DOHH2 (cell line): Measurements from ENCODE around the gene CDKN1C.

ENCODE experiments used
- H3F3A ChIP-seq: fragments of 200-600 bp; sonication (generic), shearing (Covaris generic); 2 replicates; pipeline ENCODE4 v1.6.0; 2016; ENCODE audit warnings: antibody characterized with exemption, mild to moderate bottlenecking; ENCODE audit not compliant: control insufficient read depth, insufficient read depth
- H3K27ac ChIP-seq: fragments of 200-600 bp; sonication (generic); 2 replicates; pipeline ENCODE4 v1.5.1; 2014; ENCODE audit warnings: low read depth, mild to moderate bottlenecking, low read length, moderate library complexity
- H3K27me3 ChIP-seq: fragments of 200-600 bp; sonication (generic); 2 replicates; pipeline ENCODE4 v1.6.1; 2014; ENCODE audit warnings: mild to moderate bottlenecking, low read length, mixed read lengths; ENCODE audit not compliant: control insufficient read depth
- H3K36me3 ChIP-seq: fragments of 200-600 bp; sonication (generic); 2 replicates; pipeline ENCODE4 v1.6.1; 2014; ENCODE audit warnings: mild to moderate bottlenecking, low read length, moderate library complexity, mixed read lengths; ENCODE audit not compliant: control insufficient read depth
- H3K4me1 ChIP-seq: fragments of 200-600 bp; sonication (generic); 2 replicates; pipeline ENCODE4 v1.6.1; 2014; ENCODE audit warnings: mild to moderate bottlenecking, low read length, mixed read lengths; ENCODE audit not compliant: control insufficient read depth
- H3K4me2 ChIP-seq: fragments of 200-600 bp; sonication (generic); 2 replicates; pipeline ENCODE4 v1.6.0; 2014; ENCODE audit warnings: mild to moderate bottlenecking, low read length, moderate library complexity
- H3K4me3 ChIP-seq: fragments of 200-600 bp; sonication (generic); 2 replicates; pipeline ENCODE4 v1.5.1; 2014; ENCODE audit warnings: mild to moderate bottlenecking, low read length, mixed read lengths
- H3K79me2 ChIP-seq: fragments of 200-600 bp; sonication (generic); 2 replicates; pipeline ENCODE4 v1.6.1; 2014; ENCODE audit warnings: mild to moderate bottlenecking, low read length, mixed read lengths; ENCODE audit not compliant: control insufficient read depth
- H3K9me2 ChIP-seq: fragments of 200-600 bp; sonication (generic); replicated peaks from 2 replicates; pipeline ENCODE4 v1.6.1; 2014; ENCODE audit warnings: mild to moderate bottlenecking, low read length, mixed read lengths; ENCODE audit not compliant: control insufficient read depth
- H3K9me3 ChIP-seq: fragments of 200-600 bp; sonication (generic); 2 replicates; pipeline ENCODE4 v1.6.1; 2014; ENCODE audit warnings: antibody characterized with exemption, low read length, mixed read lengths; ENCODE audit not compliant: control insufficient read depth, insufficient read depth
- H4K20me1 ChIP-seq: fragments of 200-600 bp; sonication (generic); 2 replicates; pipeline ENCODE4 v1.6.0; 2014; ENCODE audit warnings: low read depth, mild to moderate bottlenecking, antibody characterized with exemption, low read length, moderate library complexity; ENCODE audit not compliant: control insufficient read depth, insufficient read depth
- CTCF ChIP-seq: fragments of 200-600 bp; sonication (generic); IDR thresholded peaks from one replicate; pipeline ENCODE4 v1.5.1; 2014; ENCODE audit warnings: antibody characterized with exemption, mild to moderate bottlenecking, low read depth, low read length; ENCODE audit not compliant: poor library complexity, severe bottlenecking
- EZH2phosphoT487 ChIP-seq: fragments of 200-600 bp; sonication (generic); IDR thresholded peaks from 2 replicates; pipeline ENCODE4 v1.6.1; 2017; ENCODE audit warnings: borderline replicate concordance, mild to moderate bottlenecking, antibody characterized with exemption, low read length, moderate library complexity, mixed read lengths

CDKN1C gene

DNA sequence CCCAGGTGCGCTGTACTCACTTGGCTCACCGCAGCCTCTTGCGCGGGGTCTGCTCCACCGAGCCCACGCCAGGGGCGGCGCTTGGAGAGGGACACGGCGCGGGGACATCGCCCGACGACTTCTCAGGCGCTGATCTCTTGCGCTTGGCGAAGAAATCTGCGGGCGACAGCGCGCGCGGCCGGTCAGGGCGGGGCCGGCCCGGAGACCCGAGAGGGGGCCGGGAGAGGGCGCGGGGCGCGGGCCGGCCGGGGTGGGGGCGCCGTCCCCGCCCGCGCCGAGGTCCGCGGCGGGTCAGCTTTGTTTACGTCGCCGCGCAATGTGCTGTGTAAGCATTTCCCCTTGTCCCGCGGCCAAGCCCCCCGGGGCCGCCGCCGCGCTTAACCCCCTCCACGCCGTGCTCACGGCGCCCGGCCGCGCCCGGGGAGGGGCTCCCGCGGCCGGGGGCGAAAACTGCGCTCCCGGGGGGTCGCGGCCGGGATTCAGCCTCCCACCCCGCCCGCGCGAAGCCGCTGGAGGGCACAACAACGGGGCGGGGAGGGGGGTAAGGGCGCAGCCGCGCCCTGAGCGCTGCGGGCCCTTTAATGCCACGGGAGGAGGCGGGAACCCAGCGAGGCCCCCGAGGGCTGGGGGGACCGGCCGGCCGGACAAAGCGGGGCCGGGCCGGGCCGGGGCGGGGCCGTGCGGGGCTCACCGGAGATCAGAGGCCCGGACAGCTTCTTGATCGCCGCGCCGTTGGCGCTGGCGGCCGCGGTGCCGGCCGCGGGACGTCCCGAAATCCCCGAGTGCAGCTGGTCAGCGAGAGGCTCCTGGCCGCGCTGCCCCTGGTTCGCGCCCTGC is 1.4 kb downstream of the CDKN1C start:
- no peaks in the 10 kb centered on the region for H3K9me3 ChIP-seq
- TF ChIP-seq EZH2phosphoT487 (no peak), CTCF (no peak)
- H3K79me2 ChIP-seq, result no peaks in the 10 kb centered on the region
- H3K4me3 ChIP-seq, result no peak overlapping the region
- no peaks in the 10 kb centered on the region for H3K9me2 ChIP-seq
- no peak overlapping the region for H3K27ac ChIP-seq
- no peaks in the 10 kb centered on the region for H4K20me1 ChIP-seq
- no peaks in the 10 kb centered on the region; the same call in 1 of the 2 replicates for H3K4me1 ChIP-seq
- H3F3A ChIP-seq, result no peaks in the 10 kb centered on the region; the same call in 1 of the 2 replicates
- H3K36me3 ChIP-seq, result no peaks in the 10 kb centered on the region
- H3K4me2 ChIP-seq, result no peak overlapping the region
- no peaks in the 10 kb centered on the region for H3K27me3 ChIP-seq

DNA sequence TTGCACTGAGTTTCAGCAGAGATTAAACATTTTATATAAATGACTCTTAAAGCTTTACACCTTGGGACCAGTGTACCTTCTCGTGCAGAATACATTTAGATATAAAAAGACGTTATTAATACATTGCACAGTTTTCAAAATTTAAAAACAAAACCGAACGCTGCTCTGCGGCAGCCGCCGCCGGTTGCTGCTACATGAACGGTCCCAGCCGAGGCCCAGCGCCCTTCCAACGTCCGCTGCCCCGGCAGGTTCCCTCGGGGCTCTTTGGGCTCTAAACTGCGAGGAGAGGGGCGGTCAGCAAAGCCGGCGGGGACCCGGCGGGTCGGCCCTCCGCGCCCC is 2.0 kb downstream of the CDKN1C start:
- no peak overlapping the region for H3K27ac ChIP-seq

DNA sequence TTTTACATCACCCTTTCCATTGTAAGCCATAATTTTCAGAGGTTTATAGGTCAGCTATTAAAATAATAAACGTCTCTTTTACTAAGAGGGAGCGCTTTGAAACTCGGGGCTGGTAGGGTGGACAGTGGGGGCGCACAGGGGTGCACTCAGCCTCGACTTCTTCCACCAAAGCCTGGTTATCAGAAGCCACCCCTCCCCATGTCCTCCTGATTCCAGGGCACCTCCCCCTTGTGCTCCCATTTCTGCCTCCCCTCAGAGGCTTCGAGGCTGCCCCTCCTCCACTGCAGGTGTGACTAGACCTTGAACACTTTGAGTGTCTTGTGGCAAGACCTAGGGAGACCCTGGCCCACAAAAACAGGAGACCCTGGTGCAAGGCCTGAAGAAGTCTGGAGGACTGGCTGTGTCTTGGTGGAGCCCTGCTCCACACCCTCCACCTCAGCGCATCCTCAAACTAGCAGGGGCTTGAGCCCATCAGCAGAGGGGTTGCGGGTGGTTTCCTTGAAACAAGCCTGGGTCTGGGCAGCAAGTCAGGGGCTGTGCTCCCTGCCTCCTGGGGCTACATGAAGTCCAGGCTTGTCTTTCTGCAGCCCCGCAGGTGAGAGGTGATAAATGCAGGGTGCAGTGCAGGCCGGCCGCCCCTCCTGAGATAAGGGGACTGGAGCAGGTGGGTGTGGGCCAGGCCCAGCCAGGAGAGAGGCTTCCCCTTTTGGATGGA is 3.0 kb downstream of the CDKN1C start:
- H3K79me2 ChIP-seq, result no peaks in the 10 kb centered on the region
- no peaks in the 10 kb centered on the region; the same call in 1 of the 2 replicates for H3K4me1 ChIP-seq
- no peaks in the 10 kb centered on the region; the same call in 1 of the 2 replicates for H3F3A ChIP-seq
- H3K27me3 ChIP-seq, result no peaks in the 10 kb centered on the region
- H3K9me2 ChIP-seq, result no peaks in the 10 kb centered on the region
- no peaks in the 10 kb centered on the region for H4K20me1 ChIP-seq
- H3K36me3 ChIP-seq, result no peaks in the 10 kb centered on the region
- TF ChIP-seq CTCF, result no peak
- no peak for TF ChIP-seq EZH2phosphoT487
- no peak overlapping the region for H3K4me2 ChIP-seq
- H3K4me3 ChIP-seq, result no peak overlapping the region
- H3K27ac ChIP-seq, result no peak overlapping the region
- H3K9me3 ChIP-seq, result no peaks in the 10 kb centered on the region

More for the DNA sequence above, 2.0 kb downstream of the CDKN1C start:
- no peaks in the 10 kb centered on the region for H3K36me3 ChIP-seq
- no peaks in the 10 kb centered on the region; the same call in 1 of the 2 replicates for H3F3A ChIP-seq
- H3K79me2 ChIP-seq, result no peaks in the 10 kb centered on the region
- no peaks in the 10 kb centered on the region; the same call in 1 of the 2 replicates for H3K4me1 ChIP-seq
- H3K4me3 ChIP-seq, result no peak overlapping the region
- no peaks in the 10 kb centered on the region for H3K9me3 ChIP-seq
- no peaks in the 10 kb centered on the region for H3K27me3 ChIP-seq
- no peaks in the 10 kb centered on the region for H3K9me2 ChIP-seq
- H3K4me2 ChIP-seq, result no peak overlapping the region
- TF ChIP-seq EZH2phosphoT487 (no peak), CTCF (no peak)
- no peaks in the 10 kb centered on the region for H4K20me1 ChIP-seq
